GM23338 (cell line): ENCODE measurements around the gene EDNRA.

Source experiments
- CREB1 ChIP-seq: fragments of 250-450 bp; sonication (Bioruptor Pico); IDR thresholded peaks from 2 replicates; pipeline ENCODE4 v1.5.0; 2020; ENCODE audit warnings: low read depth, mild to moderate bottlenecking, moderate library complexity
- EZH2 ChIP-seq: fragments of 200-600 bp; sonication (generic); IDR thresholded peaks from one replicate; pipeline ENCODE4 v1.8.0; 2017; ENCODE audit warnings: antibody characterized with exemption, mild to moderate bottlenecking, low read depth; ENCODE audit not compliant: unreplicated experiment
- EZH2phosphoT487 ChIP-seq: fragments of 200-600 bp; sonication (generic); IDR thresholded peaks from one replicate; pipeline ENCODE4 v1.8.1; 2018; ENCODE audit warnings: antibody characterized with exemption; ENCODE audit not compliant: unreplicated experiment
- JUNB ChIP-seq: IDR thresholded peaks from one replicate; pipeline ENCODE4 v1.6.1; 2016; ENCODE audit warnings: antibody characterized with exemption; ENCODE audit not compliant: unreplicated experiment
- NANOG ChIP-seq: IDR thresholded peaks from 2 replicates; pipeline ENCODE4 v1.6.1; 2016; ENCODE audit warnings: antibody characterized with exemption, borderline replicate concordance
- POLR2AphosphoS5 ChIP-seq: IDR thresholded peaks from 2 replicates; pipeline ENCODE4 v1.6.1; 2016; ENCODE audit warnings: antibody characterized with exemption, low read depth
- STAT1 ChIP-seq: IDR thresholded peaks from one replicate; pipeline ENCODE4 v1.6.1; 2016; ENCODE audit warnings: antibody characterized with exemption; ENCODE audit not compliant: unreplicated experiment
- ZNF114 ChIP-seq: fragments of 250-450 bp; sonication (Bioruptor Pico); IDR thresholded peaks from 2 replicates; pipeline ENCODE4 v1.5.0; 2020; ENCODE audit warnings: mild to moderate bottlenecking, moderate library complexity
- ZNF331 ChIP-seq: fragments of 250-450 bp; sonication (Bioruptor Pico); IDR thresholded peaks from 2 replicates; pipeline ENCODE4 v1.5.0; 2020; ENCODE audit warnings: low read depth, mild to moderate bottlenecking, moderate library complexity
- TF ChIP-seq, protein P1 (sequence below), 2 experiments: fragments of 200-600 bp in 1 of 2; sonication (generic) in 1 of 2; conservative IDR thresholded peaks; 2 replicates each; pipeline versions ENCODE4 v1.5.1 to v1.6.1; 2016 to 2017; ENCODE audit warnings: antibody characterized with exemption in 2 of 2, low read depth in 2 of 2, mild to moderate bottlenecking in 2 of 2, moderate library complexity in 1 of 2
- TF ChIP-seq, protein P2 (sequence below): IDR thresholded peaks from one replicate; pipeline ENCODE4 v1.6.1; 2018; ENCODE audit warnings: antibody characterized with exemption; ENCODE audit not compliant: unreplicated experiment
- TF ChIP-seq, protein P3 (sequence below): fragments of 250-450 bp; sonication (Bioruptor Pico); IDR thresholded peaks from 2 replicates; pipeline ENCODE4 v1.5.0; 2020; ENCODE audit warnings: mild to moderate bottlenecking, moderate library complexity
- TF ChIP-seq, protein P4 (sequence below): IDR thresholded peaks from 2 replicates; pipeline ENCODE4 v1.6.1; 2016; ENCODE audit warnings: antibody characterized with exemption

DNA sequence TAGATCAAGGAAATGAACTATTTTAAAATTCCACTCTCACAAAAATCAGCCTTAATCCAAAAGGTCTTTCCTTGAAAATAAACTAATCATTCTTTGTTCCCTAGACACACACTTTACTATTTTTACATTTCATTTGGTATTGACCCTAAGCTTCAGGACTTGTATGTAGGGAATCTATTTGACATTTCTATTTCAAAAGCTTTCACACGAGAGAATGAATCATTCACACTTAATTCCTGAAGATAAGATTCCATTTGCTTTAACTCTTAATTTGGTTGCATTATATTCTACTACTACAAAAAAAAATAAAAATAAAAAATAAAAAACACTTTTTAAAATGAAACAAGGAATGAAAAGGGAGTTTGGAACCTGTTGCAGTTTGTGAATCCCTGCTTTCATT lies 43.7 kb downstream of the EDNRA start:
- TF ChIP-seq, protein P1, sequence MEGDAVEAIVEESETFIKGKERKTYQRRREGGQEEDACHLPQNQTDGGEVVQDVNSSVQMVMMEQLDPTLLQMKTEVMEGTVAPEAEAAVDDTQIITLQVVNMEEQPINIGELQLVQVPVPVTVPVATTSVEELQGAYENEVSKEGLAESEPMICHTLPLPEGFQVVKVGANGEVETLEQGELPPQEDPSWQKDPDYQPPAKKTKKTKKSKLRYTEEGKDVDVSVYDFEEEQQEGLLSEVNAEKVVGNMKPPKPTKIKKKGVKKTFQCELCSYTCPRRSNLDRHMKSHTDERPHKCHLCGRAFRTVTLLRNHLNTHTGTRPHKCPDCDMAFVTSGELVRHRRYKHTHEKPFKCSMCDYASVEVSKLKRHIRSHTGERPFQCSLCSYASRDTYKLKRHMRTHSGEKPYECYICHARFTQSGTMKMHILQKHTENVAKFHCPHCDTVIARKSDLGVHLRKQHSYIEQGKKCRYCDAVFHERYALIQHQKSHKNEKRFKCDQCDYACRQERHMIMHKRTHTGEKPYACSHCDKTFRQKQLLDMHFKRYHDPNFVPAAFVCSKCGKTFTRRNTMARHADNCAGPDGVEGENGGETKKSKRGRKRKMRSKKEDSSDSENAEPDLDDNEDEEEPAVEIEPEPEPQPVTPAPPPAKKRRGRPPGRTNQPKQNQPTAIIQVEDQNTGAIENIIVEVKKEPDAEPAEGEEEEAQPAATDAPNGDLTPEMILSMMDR (conservative IDR thresholded peaks at IDR 0.05; ENCODE audit: low read depth in 2 of 2): no peak
- TF ChIP-seq EZH2phosphoT487 (no peak), POLR2AphosphoS5 (no peak), EZH2 (no peak), ZNF114 (CRISPR knock-in tag) (no peak), CREB1 (CRISPR knock-in tag) (no peak), JUNB (no peak), ZNF331 (no peak), NANOG (no peak), STAT1 (no peak)
- TF ChIP-seq, protein P2, sequence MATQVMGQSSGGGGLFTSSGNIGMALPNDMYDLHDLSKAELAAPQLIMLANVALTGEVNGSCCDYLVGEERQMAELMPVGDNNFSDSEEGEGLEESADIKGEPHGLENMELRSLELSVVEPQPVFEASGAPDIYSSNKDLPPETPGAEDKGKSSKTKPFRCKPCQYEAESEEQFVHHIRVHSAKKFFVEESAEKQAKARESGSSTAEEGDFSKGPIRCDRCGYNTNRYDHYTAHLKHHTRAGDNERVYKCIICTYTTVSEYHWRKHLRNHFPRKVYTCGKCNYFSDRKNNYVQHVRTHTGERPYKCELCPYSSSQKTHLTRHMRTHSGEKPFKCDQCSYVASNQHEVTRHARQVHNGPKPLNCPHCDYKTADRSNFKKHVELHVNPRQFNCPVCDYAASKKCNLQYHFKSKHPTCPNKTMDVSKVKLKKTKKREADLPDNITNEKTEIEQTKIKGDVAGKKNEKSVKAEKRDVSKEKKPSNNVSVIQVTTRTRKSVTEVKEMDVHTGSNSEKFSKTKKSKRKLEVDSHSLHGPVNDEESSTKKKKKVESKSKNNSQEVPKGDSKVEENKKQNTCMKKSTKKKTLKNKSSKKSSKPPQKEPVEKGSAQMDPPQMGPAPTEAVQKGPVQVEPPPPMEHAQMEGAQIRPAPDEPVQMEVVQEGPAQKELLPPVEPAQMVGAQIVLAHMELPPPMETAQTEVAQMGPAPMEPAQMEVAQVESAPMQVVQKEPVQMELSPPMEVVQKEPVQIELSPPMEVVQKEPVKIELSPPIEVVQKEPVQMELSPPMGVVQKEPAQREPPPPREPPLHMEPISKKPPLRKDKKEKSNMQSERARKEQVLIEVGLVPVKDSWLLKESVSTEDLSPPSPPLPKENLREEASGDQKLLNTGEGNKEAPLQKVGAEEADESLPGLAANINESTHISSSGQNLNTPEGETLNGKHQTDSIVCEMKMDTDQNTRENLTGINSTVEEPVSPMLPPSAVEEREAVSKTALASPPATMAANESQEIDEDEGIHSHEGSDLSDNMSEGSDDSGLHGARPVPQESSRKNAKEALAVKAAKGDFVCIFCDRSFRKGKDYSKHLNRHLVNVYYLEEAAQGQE: no peak
- TF ChIP-seq, protein P3, sequence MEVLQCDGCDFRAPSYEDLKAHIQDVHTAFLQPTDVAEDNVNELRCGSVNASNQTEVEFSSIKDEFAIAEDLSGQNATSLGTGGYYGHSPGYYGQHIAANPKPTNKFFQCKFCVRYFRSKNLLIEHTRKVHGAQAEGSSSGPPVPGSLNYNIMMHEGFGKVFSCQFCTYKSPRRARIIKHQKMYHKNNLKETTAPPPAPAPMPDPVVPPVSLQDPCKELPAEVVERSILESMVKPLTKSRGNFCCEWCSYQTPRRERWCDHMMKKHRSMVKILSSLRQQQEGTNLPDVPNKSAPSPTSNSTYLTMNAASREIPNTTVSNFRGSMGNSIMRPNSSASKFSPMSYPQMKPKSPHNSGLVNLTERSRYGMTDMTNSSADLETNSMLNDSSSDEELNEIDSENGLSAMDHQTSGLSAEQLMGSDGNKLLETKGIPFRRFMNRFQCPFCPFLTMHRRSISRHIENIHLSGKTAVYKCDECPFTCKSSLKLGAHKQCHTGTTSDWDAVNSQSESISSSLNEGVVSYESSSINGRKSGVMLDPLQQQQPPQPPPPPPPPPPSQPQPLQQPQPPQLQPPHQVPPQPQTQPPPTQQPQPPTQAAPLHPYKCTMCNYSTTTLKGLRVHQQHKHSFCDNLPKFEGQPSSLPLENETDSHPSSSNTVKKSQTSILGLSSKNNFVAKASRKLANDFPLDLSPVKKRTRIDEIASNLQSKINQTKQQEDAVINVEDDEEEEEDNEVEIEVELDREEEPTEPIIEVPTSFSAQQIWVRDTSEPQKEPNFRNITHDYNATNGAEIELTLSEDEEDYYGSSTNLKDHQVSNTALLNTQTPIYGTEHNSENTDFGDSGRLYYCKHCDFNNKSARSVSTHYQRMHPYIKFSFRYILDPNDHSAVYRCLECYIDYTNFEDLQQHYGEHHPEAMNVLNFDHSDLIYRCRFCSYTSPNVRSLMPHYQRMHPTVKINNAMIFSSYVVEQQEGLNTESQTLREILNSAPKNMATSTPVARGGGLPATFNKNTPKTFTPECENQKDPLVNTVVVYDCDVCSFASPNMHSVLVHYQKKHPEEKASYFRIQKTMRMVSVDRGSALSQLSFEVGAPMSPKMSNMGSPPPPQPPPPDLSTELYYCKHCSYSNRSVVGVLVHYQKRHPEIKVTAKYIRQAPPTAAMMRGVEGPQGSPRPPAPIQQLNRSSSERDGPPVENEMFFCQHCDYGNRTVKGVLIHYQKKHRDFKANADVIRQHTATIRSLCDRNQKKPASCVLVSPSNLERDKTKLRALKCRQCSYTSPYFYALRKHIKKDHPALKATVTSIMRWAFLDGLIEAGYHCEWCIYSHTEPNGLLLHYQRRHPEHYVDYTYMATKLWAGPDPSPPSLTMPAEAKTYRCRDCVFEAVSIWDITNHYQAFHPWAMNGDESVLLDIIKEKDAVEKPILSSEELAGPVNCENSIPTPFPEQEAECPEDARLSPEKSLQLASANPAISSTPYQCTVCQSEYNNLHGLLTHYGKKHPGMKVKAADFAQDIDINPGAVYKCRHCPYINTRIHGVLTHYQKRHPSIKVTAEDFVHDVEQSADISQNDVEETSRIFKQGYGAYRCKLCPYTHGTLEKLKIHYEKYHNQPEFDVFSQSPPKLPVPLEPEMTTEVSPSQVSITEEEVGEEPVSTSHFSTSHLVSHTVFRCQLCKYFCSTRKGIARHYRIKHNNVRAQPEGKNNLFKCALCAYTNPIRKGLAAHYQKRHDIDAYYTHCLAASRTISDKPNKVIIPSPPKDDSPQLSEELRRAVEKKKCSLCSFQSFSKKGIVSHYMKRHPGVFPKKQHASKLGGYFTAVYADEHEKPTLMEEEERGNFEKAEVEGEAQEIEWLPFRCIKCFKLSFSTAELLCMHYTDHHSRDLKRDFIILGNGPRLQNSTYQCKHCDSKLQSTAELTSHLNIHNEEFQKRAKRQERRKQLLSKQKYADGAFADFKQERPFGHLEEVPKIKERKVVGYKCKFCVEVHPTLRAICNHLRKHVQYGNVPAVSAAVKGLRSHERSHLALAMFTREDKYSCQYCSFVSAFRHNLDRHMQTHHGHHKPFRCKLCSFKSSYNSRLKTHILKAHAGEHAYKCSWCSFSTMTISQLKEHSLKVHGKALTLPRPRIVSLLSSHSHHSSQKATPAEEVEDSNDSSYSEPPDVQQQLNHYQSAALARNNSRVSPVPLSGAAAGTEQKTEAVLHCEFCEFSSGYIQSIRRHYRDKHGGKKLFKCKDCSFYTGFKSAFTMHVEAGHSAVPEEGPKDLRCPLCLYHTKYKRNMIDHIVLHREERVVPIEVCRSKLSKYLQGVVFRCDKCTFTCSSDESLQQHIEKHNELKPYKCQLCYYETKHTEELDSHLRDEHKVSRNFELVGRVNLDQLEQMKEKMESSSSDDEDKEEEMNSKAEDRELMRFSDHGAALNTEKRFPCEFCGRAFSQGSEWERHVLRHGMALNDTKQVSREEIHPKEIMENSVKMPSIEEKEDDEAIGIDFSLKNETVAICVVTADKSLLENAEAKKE (CRISPR knock-in tag): no peak
- TF ChIP-seq, protein P4, sequence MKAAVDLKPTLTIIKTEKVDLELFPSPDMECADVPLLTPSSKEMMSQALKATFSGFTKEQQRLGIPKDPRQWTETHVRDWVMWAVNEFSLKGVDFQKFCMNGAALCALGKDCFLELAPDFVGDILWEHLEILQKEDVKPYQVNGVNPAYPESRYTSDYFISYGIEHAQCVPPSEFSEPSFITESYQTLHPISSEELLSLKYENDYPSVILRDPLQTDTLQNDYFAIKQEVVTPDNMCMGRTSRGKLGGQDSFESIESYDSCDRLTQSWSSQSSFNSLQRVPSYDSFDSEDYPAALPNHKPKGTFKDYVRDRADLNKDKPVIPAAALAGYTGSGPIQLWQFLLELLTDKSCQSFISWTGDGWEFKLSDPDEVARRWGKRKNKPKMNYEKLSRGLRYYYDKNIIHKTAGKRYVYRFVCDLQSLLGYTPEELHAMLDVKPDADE: no peak
